A549 (cell line): Measurements from ENCODE around the gene KREMEN1. TPM values are rescaled to one million over a fixed set of nuclear protein-coding genes. Genes with fewer than 3 reads are reported as not detected.
A peak's percentile ranks its signal among the peaks of the same experiment; 100 is the strongest.

ENCODE experiments used
- ATAC-seq, 2 experiments: fragments of 200-7000 bp in 1 of 2; fragments of >200 bp in 1 of 2; cut with Nextera tagmentation in 1 of 2; cut with Tn5 transposase in 1 of 2; 3 replicates each; pipeline versions ENCODE4 v1.8.0 to v1.9.1; 2018 to 2020; ENCODE audit warnings: mild to moderate bottlenecking in 1 of 2, moderate library complexity in 1 of 2
- CTCF ChIA-PET: fragments of 300-600 bp; sonication (Branson Sonifier 250); formaldehyde crosslinking; extraction: SDS; loops from one replicate; lab custom pipeline; 2021; ENCODE audit warnings: antibody characterized with exemption, inconsistent platforms; lab: Yijun Ruan, JAX
- POLR2A ChIA-PET: fragments of 350-600 bp; formaldehyde crosslinking; extraction: SDS; loops from one replicate; lab custom pipeline; 2021; ENCODE audit warnings: antibody characterized with exemption, inconsistent platforms; lab: Yijun Ruan, JAX
- DNase-seq, 2 experiments: peaks; one replicate each; pipeline versions ENCODE4 v3.0.0 to v3.0.0-alpha.2; 2011 to 2016; ENCODE audit warnings: low read depth in 1 of 2, low spot score in 1 of 2
- FAIRE-seq: peaks from 2 replicates; lab custom pipeline; 2011; peaks lifted over from hg19 to GRCh38; lab: Jason Lieb, UNC
- H3K27ac ChIP-seq, 2 experiments: fragments of >200 bp; sonication (Bioruptor Twin); formaldehyde crosslinking; 3 replicates each; pipeline ENCODE4 v1.5.1; 2016 to 2017
- H3K4me1 ChIP-seq: fragments of >200 bp; sonication (Bioruptor Twin); formaldehyde crosslinking; 3 replicates; pipeline ENCODE4 v1.6.1; 2016
- H3K4me2 ChIP-seq: fragments of >200 bp; sonication (Bioruptor Twin); formaldehyde crosslinking; 3 replicates; pipeline ENCODE4 v1.6.1; 2016
- H3K4me3 ChIP-seq: fragments of >200 bp; sonication (Bioruptor Twin); formaldehyde crosslinking; 3 replicates; pipeline ENCODE4 v1.5.1; 2016
- H3K9me3 ChIP-seq: fragments of >200 bp; sonication (Bioruptor Twin); formaldehyde crosslinking; 3 replicates; pipeline ENCODE4 v1.6.1; 2016
- BHLHE40 ChIP-seq: IDR thresholded peaks from 2 replicates; pipeline ENCODE4 v1.6.1; 2012; ENCODE audit warnings: low read depth, low read length, inconsistent platforms
- CBX2 ChIP-seq: fragments of 200-600 bp; sonication (generic); IDR thresholded peaks from 2 replicates; pipeline ENCODE4 v1.6.1; 2016; ENCODE audit warnings: low read depth, mild to moderate bottlenecking, borderline replicate concordance
- CHD2 ChIP-seq: fragments of 150-350 bp; IDR thresholded peaks from 2 replicates; pipeline ENCODE4 v1.6.1; 2014; ENCODE audit warnings: low read length; ENCODE audit not compliant: partially characterized antibody
- ESRRA ChIP-seq: fragments of 150-350 bp; IDR thresholded peaks from 2 replicates; pipeline ENCODE4 v1.6.1; 2014; ENCODE audit warnings: mild to moderate bottlenecking, low read length, borderline replicate concordance
- MAZ ChIP-seq: fragments of 150-350 bp; IDR thresholded peaks from 2 replicates; pipeline ENCODE4 v1.6.1; 2014; ENCODE audit warnings: antibody characterized with exemption, low read depth, low read length, borderline replicate concordance
- RARB ChIP-seq: fragments of 250-450 bp; sonication (Bioruptor Pico); IDR thresholded peaks from 2 replicates; pipeline ENCODE4 v1.8.0; 2021; ENCODE audit warnings: mild to moderate bottlenecking, moderate library complexity
- SREBF2 ChIP-seq: fragments of 450-650 bp; IDR thresholded peaks from 2 replicates; pipeline ENCODE4 v1.6.1; 2014; ENCODE audit warnings: mild to moderate bottlenecking, moderate library complexity
- WGBS: methylation state at CpG from one replicate; pipeline ENCODE4 v1.1.6; 2017; ENCODE audit errors: missing lambda C conversion rate; 5-methylcytosine and 5-hydroxymethylcytosine counted together
- polyA plus RNA-seq, 4 experiments: library from polyadenylated mRNA; depleted of rRNA in 3 of 4; stranded (reverse); fragments of >200 nt; fragmentation: RNase III in 1 of 4; extraction: RNeasy Plus Mini Kit Qiagen cat#74134 plus additional on column Dnase treatment in 1 of 4; gene quantifications; 2 replicates in 3 of 4; 3 replicates in 1 of 4; pipeline ENCODE4 v1.2.3, GENCODE V29; 2011 to 2017
- small RNA-seq, 6 experiments: library from RNA; depleted of rRNA; stranded (forward); fragments of <200 nt; gene quantifications; one replicate each; pipeline ENCODE3, GENCODE V24; 2012
- TF ChIP-seq, protein P1 (sequence below): IDR thresholded peaks from 2 replicates; pipeline ENCODE4 v1.6.1; 2012; ENCODE audit warnings: low read depth, borderline replicate concordance
- TF ChIP-seq, protein P2 (sequence below): fragments of 450-650 bp; IDR thresholded peaks from 2 replicates; pipeline ENCODE4 v1.6.1; 2014; ENCODE audit warnings: antibody characterized with exemption
- TF ChIP-seq, protein P3 (sequence below): fragments of >200 bp; sonication (Bioruptor Twin); formaldehyde crosslinking; IDR thresholded peaks from 3 replicates; pipeline ENCODE4 v1.6.1; 2016

KREMEN1 gene
- polyA plus RNA-seq, 2 of the 4 experiments (the other 2 are of a cell fraction) = 1.7 to 2.5 TPM

DNA sequence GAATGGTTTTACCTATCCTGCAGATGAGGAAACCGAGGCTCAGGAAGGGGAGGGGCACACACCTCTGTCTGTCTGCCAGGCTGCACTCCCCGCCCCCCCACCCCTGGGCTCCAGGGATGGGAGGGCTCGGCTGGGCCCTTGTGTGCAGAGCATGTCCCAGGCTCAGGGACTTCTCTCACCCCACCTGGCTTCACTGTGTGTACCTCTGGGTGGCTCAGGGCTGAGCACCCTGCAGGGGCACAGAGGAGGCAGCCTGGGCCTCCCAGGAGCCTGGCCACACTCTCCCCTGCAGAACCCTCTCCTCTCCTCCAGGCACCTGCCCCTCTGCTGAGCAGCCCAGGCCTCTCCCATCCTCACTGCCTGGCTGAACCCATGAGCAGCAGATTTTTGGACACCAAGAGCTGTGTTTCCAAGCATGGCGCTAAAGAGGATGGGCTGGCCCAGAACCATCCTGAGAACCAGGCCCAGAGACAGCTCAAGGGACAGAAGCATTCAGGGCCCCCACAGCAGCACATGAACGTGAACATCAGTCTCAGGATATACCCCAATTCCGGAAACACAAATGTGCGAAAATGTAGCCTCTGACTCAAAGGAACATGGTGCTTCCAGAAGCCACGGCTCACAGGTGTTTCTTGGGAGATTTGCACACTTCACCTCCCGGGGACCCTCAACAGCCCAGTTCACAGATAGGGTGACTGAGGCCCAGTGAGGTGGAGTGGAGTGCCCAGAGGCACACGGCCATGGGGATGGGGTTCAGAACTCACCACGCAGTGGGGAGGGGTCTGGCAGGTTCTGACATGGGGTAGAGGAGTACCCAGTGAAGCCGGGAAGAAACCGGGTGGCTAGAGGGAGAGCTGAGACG lies 143.4 kb downstream of the KREMEN1 start:
- peak in 1 of 2 experiments; percentile 22; a peak in 2 of 6 replicates for ATAC-seq
- FAIRE-seq = no peak
- Histone ChIP-seq H3K4me1 (peaks cover 9% of the 10 kb centered on the region), H3K4me3 (no peak overlapping the region), H3K27ac (no peak overlapping the region), H3K9me3 (no peaks in the 10 kb centered on the region), H3K4me2 (no peak overlapping the region)
- WGBS = 70% methylated on average over 8 of the region's 14 CpGs
- no peak for DNase-seq
- ChIA-PET POLR2A (no interaction called here), CTCF (interaction anchor here (3.0 to 3.7 kb wide), 2 partner anchors 29 kb away, joined by 11 to 15 read pairs; no protein-coding TSS in a partner anchor)
- TF ChIP-seq, protein P1, sequence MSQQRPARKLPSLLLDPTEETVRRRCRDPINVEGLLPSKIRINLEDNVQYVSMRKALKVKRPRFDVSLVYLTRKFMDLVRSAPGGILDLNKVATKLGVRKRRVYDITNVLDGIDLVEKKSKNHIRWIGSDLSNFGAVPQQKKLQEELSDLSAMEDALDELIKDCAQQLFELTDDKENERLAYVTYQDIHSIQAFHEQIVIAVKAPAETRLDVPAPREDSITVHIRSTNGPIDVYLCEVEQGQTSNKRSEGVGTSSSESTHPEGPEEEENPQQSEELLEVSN = no peak
- TF ChIP-seq CHD2 (no peak), BHLHE40 (no peak), MAZ (no peak), RARB (CRISPR knock-in tag) (no peak), SREBF2 (no peak), ESRRA (no peak)
- TF ChIP-seq, protein P2, sequence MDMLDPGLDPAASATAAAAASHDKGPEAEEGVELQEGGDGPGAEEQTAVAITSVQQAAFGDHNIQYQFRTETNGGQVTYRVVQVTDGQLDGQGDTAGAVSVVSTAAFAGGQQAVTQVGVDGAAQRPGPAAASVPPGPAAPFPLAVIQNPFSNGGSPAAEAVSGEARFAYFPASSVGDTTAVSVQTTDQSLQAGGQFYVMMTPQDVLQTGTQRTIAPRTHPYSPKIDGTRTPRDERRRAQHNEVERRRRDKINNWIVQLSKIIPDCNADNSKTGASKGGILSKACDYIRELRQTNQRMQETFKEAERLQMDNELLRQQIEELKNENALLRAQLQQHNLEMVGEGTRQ = no peak
- TF ChIP-seq, protein P3, sequence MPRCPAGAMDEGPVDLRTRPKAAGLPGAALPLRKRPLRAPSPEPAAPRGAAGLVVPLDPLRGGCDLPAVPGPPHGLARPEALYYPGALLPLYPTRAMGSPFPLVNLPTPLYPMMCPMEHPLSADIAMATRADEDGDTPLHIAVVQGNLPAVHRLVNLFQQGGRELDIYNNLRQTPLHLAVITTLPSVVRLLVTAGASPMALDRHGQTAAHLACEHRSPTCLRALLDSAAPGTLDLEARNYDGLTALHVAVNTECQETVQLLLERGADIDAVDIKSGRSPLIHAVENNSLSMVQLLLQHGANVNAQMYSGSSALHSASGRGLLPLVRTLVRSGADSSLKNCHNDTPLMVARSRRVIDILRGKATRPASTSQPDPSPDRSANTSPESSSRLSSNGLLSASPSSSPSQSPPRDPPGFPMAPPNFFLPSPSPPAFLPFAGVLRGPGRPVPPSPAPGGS = no peak

DNA sequence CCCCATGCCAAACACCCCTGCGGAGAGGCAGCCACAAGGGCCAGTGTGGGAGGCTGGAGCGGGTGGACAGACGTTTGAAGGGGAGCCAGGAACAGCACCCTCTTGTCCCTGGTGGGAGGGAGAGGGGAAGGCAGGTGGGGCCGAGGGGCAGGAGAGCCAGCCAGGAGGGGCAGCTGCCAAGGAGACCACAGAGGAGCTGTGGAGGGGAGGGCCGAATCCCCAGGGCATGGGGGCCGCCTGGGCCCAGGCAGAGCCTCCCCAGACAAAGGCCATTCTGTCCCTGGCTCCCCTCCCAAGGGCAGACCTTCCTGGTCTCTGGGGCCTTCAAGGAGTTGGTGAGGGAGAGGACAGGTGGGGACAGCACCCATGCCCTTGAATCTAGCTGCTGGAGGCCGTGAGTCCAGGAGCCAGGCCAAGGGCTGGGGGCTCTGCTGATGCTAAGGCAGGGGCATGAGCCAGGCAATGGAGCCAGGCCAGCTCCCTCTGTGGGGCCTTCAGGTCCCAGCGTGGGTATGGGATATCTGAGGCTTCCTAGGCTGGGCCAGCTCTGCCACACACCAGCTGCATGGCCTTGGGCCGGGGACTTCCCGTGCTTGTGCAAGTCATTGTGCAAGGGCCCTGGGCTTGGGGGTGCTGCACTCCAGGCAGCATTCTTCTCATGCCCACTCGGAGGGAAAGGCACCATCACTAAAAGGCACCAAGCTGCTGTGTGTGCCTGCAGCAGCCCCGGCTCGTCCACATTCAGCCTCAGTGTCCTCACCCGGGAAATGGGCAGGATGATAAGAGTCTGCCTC lies 144.2 kb downstream of the KREMEN1 start:
- 63% methylated on average over 11 of the region's 14 CpGs for WGBS
- POLR2A ChIA-PET = no interaction called here
- ATAC-seq = peak in 1 of 2 experiments; percentile 52; a peak in 3 of 6 replicates

More for the DNA sequence above, 144.2 kb downstream of the KREMEN1 start:
- peak in 1 of 2 experiments; percentile 15 for DNase-seq
- Histone ChIP-seq H3K27ac (0 out of 6 replicates have a peak overlapping the region, but pooled peaks of 1 of the 2 experiments have one; percentile 28), H3K4me2 (no peak overlapping the region), H3K4me3 (no peak overlapping the region), H3K9me3 (no peaks in the 10 kb centered on the region), H3K4me1 (peaks cover 9% of the 10 kb centered on the region)
- no peak for TF ChIP-seq CBX2
- TF ChIP-seq, protein P2 = no peak
- no peak for FAIRE-seq
- CTCF ChIA-PET = interaction anchor here (1.4 to 3.7 kb wide), 2 partner anchors 15 to 28 kb away, joined by 3 to 15 read pairs; no protein-coding TSS in a partner anchor

Small RNAs within 50 kb of the gene (small RNA-seq; reads per million reads assigned to genes)
- 0 reads per million in 6 experiments for gene RNU6-1219P
- gene RNU6-810P = 0 reads per million in 6 experiments

Other genes starting within 250 kb of the KREMEN1 start
- 4.6 and 5.5 TPM in 2 replicates for gene ZNRF3, start 189.5 kb upstream of the KREMEN1 start, polyA plus RNA-seq (2011; rRNA removed)
- 5.5 to 6.9 TPM (median 6.0 TPM) in 3 replicates for gene ZNRF3, start 189.5 kb upstream of the KREMEN1 start, polyA plus RNA-seq (2017; fragmentation: RNase III; extraction: RNeasy Plus Mini Kit Qiagen cat#74134 plus additional on column Dnase treatment)
- not detected in 2 replicates for gene C22orf31, start 11.2 kb upstream of the KREMEN1 start, polyA plus RNA-seq (2011; rRNA removed)
- not detected in 3 replicates for gene C22orf31, start 11.2 kb upstream of the KREMEN1 start, polyA plus RNA-seq (2017; fragmentation: RNase III; extraction: RNeasy Plus Mini Kit Qiagen cat#74134 plus additional on column Dnase treatment)
- gene EMID1, start 132.9 kb downstream of the KREMEN1 start, polyA plus RNA-seq (2011; rRNA removed) = 0.28 and 0.32 TPM in 2 replicates
- 0.28 to 0.53 TPM (median 0.35 TPM) in 3 replicates for gene EMID1, start 132.9 kb downstream of the KREMEN1 start, polyA plus RNA-seq (2017; fragmentation: RNase III; extraction: RNeasy Plus Mini Kit Qiagen cat#74134 plus additional on column Dnase treatment)
- 10.2 and 14.2 TPM in 2 replicates for gene RHBDD3, start 194.9 kb downstream of the KREMEN1 start, polyA plus RNA-seq (2011; rRNA removed)
- 20.0 to 23.2 TPM (median 20.8 TPM) in 3 replicates for gene RHBDD3, start 194.9 kb downstream of the KREMEN1 start, polyA plus RNA-seq (2017; fragmentation: RNase III; extraction: RNeasy Plus Mini Kit Qiagen cat#74134 plus additional on column Dnase treatment)
- gene EWSR1, start 195.2 kb downstream of the KREMEN1 start, polyA plus RNA-seq (2011; rRNA removed) = 146 and 202 TPM in 2 replicates
- 266 to 281 TPM (median 272 TPM) in 3 replicates for gene EWSR1, start 195.2 kb downstream of the KREMEN1 start, polyA plus RNA-seq (2017; fragmentation: RNase III; extraction: RNeasy Plus Mini Kit Qiagen cat#74134 plus additional on column Dnase treatment)
- 6.5 and 7.6 TPM in 2 replicates for gene GAS2L1, start 233.6 kb downstream of the KREMEN1 start, polyA plus RNA-seq (2011; rRNA removed)
- gene GAS2L1, start 233.6 kb downstream of the KREMEN1 start, polyA plus RNA-seq (2017; fragmentation: RNase III; extraction: RNeasy Plus Mini Kit Qiagen cat#74134 plus additional on column Dnase treatment) = 14.8 to 17.2 TPM (median 16.5 TPM) in 3 replicates
- 0.08 and 0.28 TPM in 2 replicates for gene RASL10A, start 242.7 kb downstream of the KREMEN1 start, polyA plus RNA-seq (2011; rRNA removed)
- gene RASL10A, start 242.7 kb downstream of the KREMEN1 start, polyA plus RNA-seq (2017; fragmentation: RNase III; extraction: RNeasy Plus Mini Kit Qiagen cat#74134 plus additional on column Dnase treatment) = 0.22 to 0.36 TPM (median 0.25 TPM) in 3 replicates